Measurements from ENCODE around the gene ASIC4. TPM values are rescaled to one million over a fixed set of nuclear protein-coding genes. Genes with fewer than 3 reads are reported as not detected.

The ASIC4 gene
- total and polyA plus RNA-seq, 9 of the 15 experiments (the other 6 are each of a cell fraction or from before 2014, with no cell fraction given): 0.07 to 19.2 (median 4.8) TPM

- TF ChIP-seq, protein P1, sequence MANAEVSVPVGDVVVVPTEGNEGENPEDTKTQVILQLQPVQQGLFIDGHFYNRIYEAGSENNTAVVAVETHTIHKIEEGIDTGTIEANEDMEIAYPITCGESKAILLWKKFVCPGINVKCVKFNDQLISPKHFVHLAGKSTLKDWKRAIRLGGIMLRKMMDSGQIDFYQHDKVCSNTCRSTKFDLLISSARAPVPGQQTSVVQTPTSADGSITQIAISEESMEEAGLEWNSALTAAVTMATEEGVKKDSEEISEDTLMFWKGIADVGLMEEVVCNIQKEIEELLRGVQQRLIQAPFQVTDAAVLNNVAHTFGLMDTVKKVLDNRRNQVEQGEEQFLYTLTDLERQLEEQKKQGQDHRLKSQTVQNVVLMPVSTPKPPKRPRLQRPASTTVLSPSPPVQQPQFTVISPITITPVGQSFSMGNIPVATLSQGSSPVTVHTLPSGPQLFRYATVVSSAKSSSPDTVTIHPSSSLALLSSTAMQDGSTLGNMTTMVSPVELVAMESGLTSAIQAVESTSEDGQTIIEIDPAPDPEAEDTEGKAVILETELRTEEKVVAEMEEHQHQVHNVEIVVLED (CRISPR knock-in tag; IDR thresholded peaks at IDR 0.05): peak; percentile 44
- TF ChIP-seq ZFP36 (IDR thresholded peaks at IDR 0.05; ENCODE audit: low read depth, low read length, partially characterized antibody): no peak
- TF ChIP-seq MCM3 (IDR thresholded peaks at IDR 0.05): no peak
- no peak for TF ChIP-seq SP2 (IDR thresholded peaks at IDR 0.05; ENCODE audit: extremely low read depth, low read depth, low read length, poor library complexity, severe bottlenecking)
- no peak for TF ChIP-seq NR2F6 (CRISPR knock-in tag; IDR thresholded peaks at IDR 0.05)
- no peak for TF ChIP-seq POLR3A (IDR thresholded peaks at IDR 0.05; ENCODE audit: borderline replicate concordance, extremely low read depth, insufficient read depth, insufficient read length)
- peak; percentile 97 for TF ChIP-seq TFAP4 (CRISPR knock-in tag; IDR thresholded peaks at IDR 0.05; ENCODE audit: borderline replicate concordance)
- peak; percentile 92 for TF ChIP-seq SP1 (CRISPR knock-in tag; IDR thresholded peaks at IDR 0.05)
- no peak for TF ChIP-seq SAP30 (IDR thresholded peaks at IDR 0.05; ENCODE audit: borderline replicate concordance, insufficient read depth, low read depth, low read length, poor library complexity, severe bottlenecking)
- TF ChIP-seq BMI1 (IDR thresholded peaks at IDR 0.05; ENCODE audit: low read length): no peak
- no peak for TF ChIP-seq KLF1 (tag; IDR thresholded peaks at IDR 0.05)
- TF ChIP-seq VEZF1 (CRISPR knock-in tag; IDR thresholded peaks at IDR 0.05): peak; percentile 98
- TF ChIP-seq KAT2B (IDR thresholded peaks at IDR 0.05; ENCODE audit: low read depth, low read length): no peak
- TF ChIP-seq CREM (IDR thresholded peaks at IDR 0.05; ENCODE audit: low read depth): peak; percentile 98
- no peak for TF ChIP-seq GABPB2 (CRISPR knock-in tag; conservative IDR thresholded peaks at IDR 0.05)
- TF ChIP-seq GTF2B (IDR thresholded peaks at IDR 0.05; ENCODE audit: extremely low read depth, insufficient read length): no peak
- no peak for TF ChIP-seq CSDE1 (IDR thresholded peaks at IDR 0.05)
- TF ChIP-seq RCOR1 (IDR thresholded peaks at IDR 0.05; ENCODE audit: borderline replicate concordance in 1 of 2, low read depth in 2 of 2, low read length in 2 of 2): peak in 1 of 2 experiments; percentile 62; a peak in 1 of 4 replicates
- no peak for TF ChIP-seq NUFIP1 (IDR thresholded peaks at IDR 0.05; ENCODE audit: partially characterized antibody)
- TF ChIP-seq ZNF512 (tag; IDR thresholded peaks at IDR 0.05): no peak
- no peak for TF ChIP-seq PTRF (tag; IDR thresholded peaks at IDR 0.05)
- no peak for TF ChIP-seq LARP7 (IDR thresholded peaks at IDR 0.05)
- TF ChIP-seq ZNF239 (CRISPR knock-in tag; IDR thresholded peaks at IDR 0.05): no peak
Observed at GRCh38 chr2:219543596-219544358, 29.5 kb downstream of the ASIC4 start, which contains the start of the genes CHPF and TMEM198 (continued).

All from K562 (cell line).